Measurements from ENCODE around the gene TRAF3IP1. TPM values are rescaled to one million over a fixed set of nuclear protein-coding genes. Genes with fewer than 3 reads are reported as not detected.
"Not testable (repeated sequence)": the region's sequence is repeated elsewhere in the genome, so short reads cannot be mapped to it uniquely, and the experiment has no call there.

Gene TRAF3IP1
- total RNA-seq, 1 donor from 2014 or later = 13.6 TPM

DNA sequence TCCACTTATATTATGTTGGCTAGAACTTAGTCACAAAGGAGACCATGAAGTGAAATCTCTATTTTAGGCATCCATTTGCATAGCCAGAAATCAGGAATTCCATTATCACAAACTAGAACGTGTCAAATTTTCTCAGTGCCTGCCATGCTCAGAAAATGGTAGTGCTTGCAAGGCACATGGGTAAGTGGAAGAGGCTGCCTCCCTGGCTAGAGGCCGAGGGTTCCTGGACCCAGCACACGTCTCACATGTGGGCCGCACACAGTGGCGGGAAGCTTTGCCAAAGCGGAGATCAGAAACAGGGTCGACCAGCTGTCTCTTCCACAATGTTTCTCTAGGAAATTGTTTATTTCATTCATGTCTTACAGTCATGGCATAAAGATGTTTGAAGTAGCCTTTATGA is 42.3 kb downstream of the TRAF3IP1 start:
- DNase-seq (no peak), ATAC-seq (ENCODE audit: poor library complexity) (peak; percentile 31)
- intact Hi-C loops (cut with DNase I) = loop anchor here (10.0 kb wide), 1 partner anchor 422 kb away; no protein-coding TSS in a partner anchor

DNA sequence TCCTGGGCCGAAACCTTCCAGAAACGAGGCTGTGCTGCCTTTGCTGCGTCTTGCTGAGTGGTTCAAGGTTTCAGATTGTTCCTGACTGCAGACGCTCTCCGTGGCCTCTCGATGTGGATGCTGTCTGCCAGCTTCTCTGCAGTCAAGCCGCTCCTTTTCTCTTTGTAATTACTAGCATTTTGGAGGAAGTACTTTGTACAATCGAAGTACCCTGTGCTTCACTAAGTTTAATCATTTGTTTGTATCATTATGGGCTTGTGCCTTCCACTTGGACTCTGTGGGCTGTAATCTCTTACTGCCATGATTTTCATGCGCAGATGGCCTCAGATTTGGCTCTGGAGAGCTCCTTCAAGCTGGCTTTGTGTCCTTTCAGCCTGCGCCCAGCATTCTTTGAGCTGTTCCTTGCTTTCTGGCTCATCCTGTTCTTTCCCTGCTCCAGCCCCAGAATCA is 49.3 kb downstream of the TRAF3IP1 start:
- intact Hi-C loops (cut with DNase I) = loop anchor here (2.0 to 10.0 kb wide), 2 partner anchors 91 to 415 kb away; no protein-coding TSS in a partner anchor
- peak; percentile 18 for ATAC-seq (ENCODE audit: poor library complexity)

DNA sequence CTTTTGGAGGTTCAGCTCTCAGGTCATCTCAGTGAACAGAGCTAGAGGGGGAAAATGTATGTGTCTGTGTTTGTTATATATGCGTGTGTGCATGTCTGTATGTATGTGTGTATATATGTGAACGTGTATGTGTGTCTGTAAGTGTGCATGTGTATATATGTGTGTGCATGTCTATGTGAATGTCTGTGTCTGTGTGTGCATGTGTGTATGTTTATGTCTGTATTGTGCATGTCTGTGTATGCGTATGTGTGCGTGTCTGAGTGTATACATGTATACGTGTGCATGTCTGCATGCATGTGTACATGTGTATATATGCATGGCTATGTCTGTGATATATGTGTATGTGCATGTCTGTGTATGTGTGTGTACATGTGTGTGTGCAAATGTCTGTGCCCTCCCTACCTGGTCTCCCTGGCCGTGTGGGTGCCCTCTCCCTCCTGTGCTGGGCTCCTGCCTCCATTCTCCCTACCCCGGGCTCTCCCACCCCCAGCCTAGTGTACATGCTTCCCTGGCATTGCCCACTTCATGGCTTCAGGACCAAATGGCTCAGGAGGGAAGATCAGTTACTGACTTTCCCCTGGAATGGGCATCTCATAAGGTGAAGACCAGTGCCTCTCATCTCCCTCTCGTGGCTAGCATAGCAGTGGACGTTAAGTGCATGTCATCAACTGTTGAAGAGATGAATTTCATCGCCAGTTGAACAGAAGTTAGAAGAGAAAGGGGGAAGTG is 49.9 kb downstream of the TRAF3IP1 start:
- intact Hi-C loops (cut with DNase I) = loop anchor here (2.0 kb wide), 1 partner anchor 91 kb away; no protein-coding TSS in a partner anchor
- DNase-seq (no peak), ATAC-seq (ENCODE audit: poor library complexity) (peak; percentile 45)

More for the DNA sequence above, 49.3 kb downstream of the TRAF3IP1 start:
- DNase-seq = no peak

DNA sequence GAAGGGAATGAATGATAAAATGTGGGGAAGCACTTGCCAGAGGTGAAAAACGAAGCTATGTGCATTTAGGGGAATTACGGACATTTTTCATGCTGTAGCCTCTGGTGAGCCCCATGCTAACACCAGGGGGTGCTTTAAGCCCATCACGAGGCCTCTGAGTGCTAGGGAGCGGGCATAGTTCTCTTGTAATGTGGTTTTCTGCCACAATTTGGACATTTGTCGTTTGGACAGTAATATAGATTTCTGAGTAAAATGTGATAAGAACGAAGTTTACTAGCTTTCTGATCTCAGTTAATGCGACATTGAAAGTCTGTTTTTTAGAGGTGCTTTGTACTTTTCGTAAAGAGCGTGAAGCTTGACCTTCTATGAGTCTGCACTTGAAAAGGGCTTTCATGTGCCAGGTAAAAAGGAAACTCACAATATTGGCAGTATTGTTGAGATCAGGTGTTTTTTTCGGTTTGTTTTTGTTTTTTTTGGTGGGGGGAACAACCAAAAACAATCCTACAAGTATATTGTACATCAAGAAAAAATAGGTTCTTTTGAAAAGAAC is 50.6 kb downstream of the TRAF3IP1 start:
- DNase-seq (peak; percentile 67), ATAC-seq (ENCODE audit: poor library complexity) (peak; percentile 99)
- intact Hi-C loops (cut with DNase I) = loop anchor here (2.0 kb wide), 1 partner anchor 90 kb away; no protein-coding TSS in a partner anchor

DNA sequence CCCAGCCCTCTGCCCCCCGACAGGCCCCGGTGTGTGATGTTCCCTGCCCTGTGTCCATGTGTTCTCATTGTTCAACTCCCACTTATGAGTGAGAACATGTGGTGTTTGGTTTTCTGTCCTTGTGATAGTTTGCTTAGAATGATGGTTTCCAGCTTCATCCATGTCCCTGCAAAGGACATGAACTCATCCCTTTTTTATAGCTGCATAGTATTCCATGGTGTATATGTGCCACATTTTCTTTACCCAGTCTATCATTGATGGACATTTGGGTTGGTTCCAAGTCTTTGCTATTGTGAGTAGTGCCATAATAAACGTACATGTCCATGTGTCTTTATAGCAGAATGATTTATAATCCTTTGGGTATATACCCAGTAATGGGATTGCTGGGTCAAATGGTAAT is 52.0 kb downstream of the TRAF3IP1 start:
- DNase-seq; intact Hi-C loops (cut with DNase I); ATAC-seq (ENCODE audit: poor library complexity): not testable (repeated sequence)

DNA sequence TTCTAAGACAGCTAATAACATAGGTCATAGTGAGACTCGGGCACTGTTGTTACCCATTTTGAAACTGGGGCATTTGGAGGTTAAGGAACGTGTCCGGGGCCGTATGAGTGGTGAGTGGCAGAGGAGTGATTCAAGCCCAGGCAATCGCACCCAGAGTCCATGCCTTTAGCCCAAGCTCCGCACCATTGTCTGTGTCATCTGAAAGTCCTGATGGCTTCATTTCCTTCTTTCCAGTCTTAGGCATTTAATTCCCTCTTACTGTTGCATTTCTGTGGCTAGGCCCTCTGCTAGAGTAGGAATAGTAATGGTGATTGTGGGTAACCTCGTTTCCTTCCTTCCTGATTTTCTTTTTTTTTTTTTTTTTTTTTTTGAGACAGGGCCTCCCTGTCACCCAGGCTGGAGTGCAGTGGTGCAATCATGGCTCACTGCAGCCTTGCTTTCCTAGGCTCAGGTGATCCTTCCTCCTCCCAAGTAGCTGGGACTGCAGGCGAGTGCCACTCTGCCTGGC is 56.6 kb downstream of the TRAF3IP1 start:
- intact Hi-C loops (cut with DNase I) = no loop called here
- DNase-seq (no peak), ATAC-seq (ENCODE audit: poor library complexity) (peak; percentile 34)

DNA sequence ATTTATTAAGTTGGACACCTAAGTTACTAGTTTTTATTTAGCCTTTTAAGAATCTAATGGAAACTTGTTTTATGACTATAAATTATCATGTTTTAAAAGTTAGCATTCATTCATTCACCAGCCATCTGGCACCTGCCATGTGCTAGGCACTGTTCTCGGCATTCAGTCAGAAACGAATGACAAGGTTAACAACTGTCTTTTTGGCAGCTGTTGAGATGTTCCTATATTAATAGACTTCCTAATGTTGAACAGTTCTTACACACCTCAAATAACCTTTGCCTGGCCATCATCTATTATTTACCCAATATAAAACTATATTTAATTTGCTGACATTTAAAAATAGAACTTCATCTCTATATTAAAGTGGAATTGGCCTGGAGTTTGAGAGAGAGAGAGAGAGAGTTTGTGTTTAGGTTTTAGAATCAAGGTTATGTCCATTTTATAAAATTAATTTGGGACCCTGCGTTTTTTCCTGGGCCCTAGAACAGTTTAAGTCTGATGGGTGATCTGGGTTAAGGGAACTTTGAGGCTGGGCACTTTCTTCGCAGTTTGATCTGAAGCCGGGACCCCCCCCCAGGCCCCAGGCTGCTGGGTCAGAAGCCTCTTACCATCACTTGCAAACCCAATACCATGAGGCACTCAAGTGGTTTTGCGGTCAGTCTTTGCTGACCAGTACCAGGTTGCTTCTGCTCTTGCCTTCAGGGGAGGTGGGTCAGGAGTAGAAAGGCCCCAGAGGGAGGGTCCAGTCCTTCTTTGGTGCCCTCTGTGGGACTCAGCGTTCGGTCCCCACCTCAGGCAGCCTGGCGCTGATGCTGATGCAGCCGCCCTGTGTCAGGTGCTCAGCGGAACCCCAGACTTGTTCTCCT is 58.1 kb downstream of the TRAF3IP1 start:
- ATAC-seq (ENCODE audit: poor library complexity) = peak; percentile 90
- DNase-seq = no peak
- intact Hi-C loops (cut with DNase I) = no loop called here

DNA sequence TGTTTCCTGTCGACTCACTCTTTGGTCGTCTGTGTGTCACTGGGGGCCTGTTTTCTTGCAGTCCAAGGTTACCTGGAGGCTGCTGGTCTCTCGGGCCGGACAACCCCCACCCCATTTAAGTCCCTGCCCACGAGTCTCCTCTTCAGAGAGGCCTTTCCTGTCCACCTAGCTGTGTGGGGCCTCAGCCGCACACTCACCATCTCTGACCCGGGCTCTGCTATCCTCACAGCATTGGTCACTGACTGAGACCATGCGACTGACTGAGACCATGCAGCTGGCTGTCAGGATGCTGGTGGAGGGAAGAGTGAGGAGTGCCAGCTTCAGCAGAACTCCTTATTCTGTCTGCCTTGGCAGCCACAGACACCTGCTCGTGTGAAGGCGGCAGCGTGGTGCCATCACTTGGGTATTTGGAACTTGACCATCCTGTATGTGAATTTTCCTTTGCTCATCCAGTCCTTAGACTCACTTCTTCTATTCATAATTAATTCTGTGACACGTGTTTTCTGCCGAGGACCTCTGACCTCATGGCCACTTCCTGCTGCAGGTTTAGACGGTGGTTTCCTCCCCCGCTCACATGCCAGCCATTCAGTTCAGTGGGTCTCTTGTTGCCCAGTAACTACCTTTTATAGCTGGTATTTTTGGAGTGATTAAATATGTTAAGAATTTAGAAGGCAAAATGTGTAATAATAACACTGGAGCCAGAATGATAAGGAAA is 58.9 kb downstream of the TRAF3IP1 start:
- intact Hi-C loops (cut with DNase I) = no loop called here

DNA sequence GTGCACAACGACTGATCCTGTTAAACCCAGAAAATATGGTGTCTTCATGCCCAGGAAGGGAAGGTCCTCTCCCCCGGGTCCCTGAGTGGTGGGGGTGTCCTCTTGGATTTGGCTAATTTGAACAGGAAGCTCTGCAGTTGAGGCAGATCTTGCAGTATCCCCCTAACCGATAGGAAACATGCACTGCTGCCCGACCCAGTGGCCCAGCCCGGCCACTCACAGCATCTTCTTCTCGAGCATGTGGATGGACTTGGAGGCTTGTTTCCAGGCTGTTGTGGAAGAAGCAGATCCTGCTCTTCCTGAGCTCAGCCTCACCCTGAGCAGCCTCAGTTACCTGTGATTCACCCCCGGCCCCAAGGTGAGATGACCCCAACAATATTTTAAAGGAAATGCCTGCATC is 60.0 kb downstream of the TRAF3IP1 start:
- ATAC-seq (ENCODE audit: poor library complexity) (no peak), DNase-seq (no peak)
- intact Hi-C loops (cut with DNase I) = no loop called here

More for the DNA sequence above, 58.9 kb downstream of the TRAF3IP1 start:
- ATAC-seq (ENCODE audit: poor library complexity) (peak; percentile 42), DNase-seq (no peak)

DNA sequence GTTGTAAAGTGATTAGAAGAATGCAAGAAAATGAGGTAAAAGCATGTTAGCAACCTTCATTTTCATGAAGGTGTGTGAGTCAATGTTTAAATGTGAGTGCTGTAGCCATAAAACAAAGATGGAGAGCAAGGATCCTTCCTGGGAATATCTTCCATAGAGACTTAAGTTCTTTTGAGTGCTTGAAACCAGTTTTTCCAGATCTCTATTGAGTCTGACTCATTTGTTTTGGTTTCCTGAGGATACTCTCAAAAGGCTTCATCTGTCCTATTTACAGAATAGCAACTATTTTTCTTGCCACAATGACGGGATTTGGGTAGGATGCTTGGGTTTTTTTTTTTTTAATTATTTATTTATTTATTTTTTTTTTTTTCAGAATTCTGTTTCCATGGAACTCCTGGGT is 60.5 kb downstream of the TRAF3IP1 start:
- intact Hi-C loops (cut with DNase I) = no loop called here
- ATAC-seq (ENCODE audit: poor library complexity) (no peak), DNase-seq (no peak)

DNA sequence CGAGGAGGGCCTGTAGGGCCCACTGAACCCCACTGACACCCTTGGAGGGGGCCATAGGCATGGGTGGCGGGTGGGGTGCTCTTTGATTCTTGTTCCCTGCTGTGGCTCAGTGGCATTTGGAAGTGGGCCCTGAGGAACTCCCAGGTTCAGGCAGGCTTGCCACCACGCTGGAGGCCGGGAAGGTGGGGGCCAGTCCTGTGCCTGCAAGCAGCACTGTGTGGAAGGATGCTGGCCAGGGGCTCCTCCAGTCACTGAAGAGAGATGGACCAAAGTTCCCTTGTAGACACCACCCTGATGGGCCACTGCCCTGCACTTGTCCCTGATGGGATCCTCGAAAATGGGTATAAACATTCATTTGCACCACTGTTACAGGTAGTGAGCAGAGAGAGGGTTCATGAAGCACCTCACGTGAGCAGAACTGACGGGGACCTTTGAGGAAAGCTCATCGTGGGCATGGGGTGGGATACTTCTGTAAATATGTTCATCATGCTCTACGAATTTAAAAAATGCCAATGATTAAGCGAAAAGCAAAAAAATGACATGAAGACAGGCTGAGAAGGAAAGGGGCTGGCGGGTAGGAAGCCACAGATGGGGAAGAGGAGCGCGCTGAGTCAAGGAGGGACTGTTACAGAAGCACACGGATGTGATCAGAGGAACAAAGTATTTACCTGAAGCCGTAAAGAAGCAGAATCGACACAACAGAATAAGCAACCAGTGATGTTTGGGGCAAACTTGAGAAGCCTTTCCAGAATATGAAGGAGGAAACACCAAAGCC is 61.2 kb downstream of the TRAF3IP1 start:
- intact Hi-C loops (cut with DNase I) = no loop called here
- ATAC-seq (ENCODE audit: poor library complexity) (no peak), DNase-seq (no peak)

DNA sequence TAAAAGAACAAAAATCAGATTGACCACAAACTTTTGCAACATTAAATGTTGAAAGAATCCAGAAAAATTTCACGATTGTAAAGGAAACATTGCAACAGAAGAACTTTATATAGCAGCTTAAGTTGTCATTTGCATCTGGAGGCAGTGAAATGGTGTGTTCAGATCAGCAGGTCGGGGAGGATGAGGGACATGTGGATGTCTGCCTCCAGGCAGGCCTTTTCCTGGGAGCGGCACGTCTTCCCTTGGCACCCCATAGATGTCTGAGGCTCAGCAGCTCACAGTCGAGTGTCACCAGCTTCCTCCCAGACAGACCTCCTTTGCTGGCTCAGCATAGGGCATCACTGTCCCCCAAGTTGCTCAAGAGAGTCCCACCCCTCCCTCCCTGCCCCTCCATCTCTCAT is 62.1 kb downstream of the TRAF3IP1 start:
- intact Hi-C loops (cut with DNase I) = no loop called here
- ATAC-seq (ENCODE audit: poor library complexity) (no peak), DNase-seq (no peak)

DNA sequence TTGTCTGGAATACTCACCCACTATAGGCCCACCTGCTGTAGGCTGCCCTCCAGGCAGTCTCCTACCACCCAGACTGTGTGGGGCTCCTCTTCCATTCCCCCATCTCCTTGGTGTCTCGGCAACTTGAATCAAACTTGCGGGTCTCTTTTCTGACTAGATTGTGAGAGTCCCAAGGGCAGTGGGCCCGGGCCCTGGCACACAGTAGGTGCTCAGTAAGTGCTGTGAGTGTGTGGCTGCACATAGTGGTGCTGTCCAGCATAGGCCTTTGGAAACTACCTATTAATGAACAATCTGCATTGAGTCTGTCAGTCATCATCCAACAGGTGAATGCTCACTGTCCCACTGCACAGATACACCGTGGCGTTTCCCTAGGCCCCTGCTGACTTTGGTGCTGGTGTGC is 62.8 kb downstream of the TRAF3IP1 start:
- ATAC-seq (ENCODE audit: poor library complexity) (no peak), DNase-seq (no peak)
- intact Hi-C loops (cut with DNase I) = no loop called here

DNA sequence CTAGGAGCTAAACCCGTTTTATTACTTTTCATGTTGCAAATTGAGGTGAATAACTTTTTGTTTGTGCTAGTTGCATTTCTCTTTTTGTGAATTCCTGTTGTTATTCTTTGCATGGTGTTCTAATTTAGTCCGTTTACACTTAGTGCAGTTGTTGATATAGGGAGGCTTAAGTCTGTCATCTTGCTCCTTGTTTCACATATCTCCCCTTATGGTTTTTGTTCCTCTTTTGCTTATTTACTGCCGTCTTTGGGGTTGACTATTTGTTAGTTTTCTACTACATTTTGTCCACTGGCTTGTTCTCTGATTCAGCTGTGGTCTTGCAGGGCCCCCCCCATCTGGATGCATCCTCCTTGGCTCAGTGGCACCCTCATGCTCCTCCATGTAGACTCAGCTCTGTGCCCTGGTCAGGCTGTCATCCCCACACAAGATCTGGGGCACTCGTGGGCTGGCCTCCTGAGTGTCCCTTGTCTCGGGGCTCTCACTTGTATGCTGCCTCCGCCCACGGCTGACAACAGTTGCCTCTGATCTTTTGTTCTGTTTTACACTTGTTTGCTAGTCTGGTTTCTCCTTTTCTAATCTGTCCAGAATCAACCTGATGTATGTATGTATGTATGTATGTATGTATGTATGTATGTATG is 63.5 kb downstream of the TRAF3IP1 start:
- ATAC-seq (ENCODE audit: poor library complexity) (no peak), DNase-seq (no peak)
- intact Hi-C loops (cut with DNase I) = no loop called here

DNA sequence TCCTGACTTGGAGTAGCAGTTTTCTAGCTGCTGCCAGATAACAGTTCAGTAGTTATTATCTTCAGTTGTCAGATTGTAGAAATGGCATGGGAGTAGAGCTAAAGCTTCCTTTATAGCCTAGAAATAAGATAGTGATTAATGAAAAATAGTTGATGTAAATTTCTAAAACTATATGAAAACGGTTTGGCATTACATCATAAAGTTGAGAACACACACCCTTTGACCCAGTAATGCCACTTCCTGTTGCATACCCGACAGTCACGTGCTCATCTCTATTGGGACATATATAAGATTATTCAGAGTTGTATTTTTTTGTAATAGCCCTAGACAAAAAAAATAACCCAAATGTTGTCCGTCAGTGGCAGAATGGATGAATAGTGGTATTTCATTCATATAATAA is 67.0 kb downstream of the TRAF3IP1 start:
- ATAC-seq (ENCODE audit: poor library complexity) (no peak), DNase-seq (no peak)
- intact Hi-C loops (cut with DNase I) = no loop called here

DNA sequence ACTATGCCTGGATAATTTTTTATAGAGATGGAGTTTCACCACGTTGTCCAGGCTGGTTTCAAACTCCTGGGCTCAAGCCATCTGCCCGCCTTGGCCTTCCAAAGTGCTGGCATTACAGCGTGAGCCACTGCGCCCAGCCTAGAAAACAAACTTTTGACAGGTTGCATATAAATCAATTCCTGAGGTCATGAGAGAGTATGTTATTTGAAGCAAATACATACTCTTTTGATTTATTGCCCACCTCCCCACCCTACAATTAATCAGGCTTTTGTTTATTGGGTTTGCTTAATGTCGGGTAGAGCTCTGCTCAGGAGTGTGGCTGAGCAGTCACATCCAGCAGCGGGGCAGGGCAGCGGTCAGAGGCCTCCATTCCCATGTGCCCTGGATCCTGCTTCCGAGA is 68.5 kb downstream of the TRAF3IP1 start:
- DNase-seq (no peak), ATAC-seq (ENCODE audit: poor library complexity) (no peak)
- intact Hi-C loops (cut with DNase I) = no loop called here

DNA sequence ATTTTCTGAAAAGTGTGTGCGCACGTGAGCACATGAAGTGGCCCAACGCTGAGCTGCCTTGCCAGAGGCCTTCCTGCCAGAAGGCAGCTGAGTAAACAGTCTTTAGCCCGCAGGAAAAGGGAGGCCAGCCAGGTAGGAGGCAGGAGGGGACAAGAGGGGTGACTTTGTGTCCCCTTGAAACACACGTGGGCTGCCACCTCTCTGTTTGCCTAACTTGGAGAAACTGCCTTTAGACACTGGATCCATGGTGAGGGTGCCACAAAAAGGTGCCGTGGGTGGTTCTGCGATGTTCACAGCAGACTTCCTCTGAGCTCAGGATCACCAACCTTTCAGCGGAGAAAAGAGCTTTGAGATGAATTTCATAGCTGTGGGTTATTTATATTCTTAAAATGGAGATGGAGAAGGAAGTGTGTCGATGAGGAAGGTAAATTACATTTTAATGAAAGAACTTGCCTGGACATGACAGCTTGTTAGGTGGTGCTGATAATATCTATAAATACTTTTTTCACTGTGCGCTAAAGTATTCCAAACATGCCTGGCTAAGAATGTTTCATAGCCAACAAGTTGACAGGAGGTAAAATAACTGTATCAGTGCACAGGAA is 69.8 kb downstream of the TRAF3IP1 start:
- no peak for DNase-seq
- intact Hi-C loops (cut with DNase I) = no loop called here
- ATAC-seq (ENCODE audit: poor library complexity) = peak; percentile 91

Data from Right ventricle myocardium superior (tissue), 1 donor.